Peyer's patch (tissue), 4 donors: ENCODE results near the gene OAS2. TPM values are rescaled to one million over a fixed set of nuclear protein-coding genes. Genes with fewer than 3 reads are reported as not detected.
"Not testable (repeated sequence)": the region's sequence is repeated elsewhere in the genome, so short reads cannot be mapped to it uniquely, and the experiment has no call there.

Source experiments
- DNase-seq, 3 donors: peaks; one replicate each; pipeline ENCODE4 v3.0.0-alpha.2; 2017 to 2019
- H3K27ac ChIP-seq, 4 donors: fragments of 200-600 bp; sonication (generic); one replicate each; pipeline ENCODE4 v1.5.1; 2016 to 2019
- H3K27me3 ChIP-seq, 2 donors: fragments of 200-600 bp; sonication (generic); one replicate each; pipeline ENCODE4 v1.5.1; 2019
- H3K36me3 ChIP-seq, 3 donors: fragments of 200-600 bp; sonication (generic); one replicate each; pipeline ENCODE4 v1.5.1; 2016 to 2019
- H3K4me1 ChIP-seq, 4 donors: fragments of 200-600 bp; sonication (generic); one replicate each; pipeline ENCODE4 v1.5.1; 2016 to 2019
- H3K4me3 ChIP-seq, 4 donors: fragments of 200-600 bp; sonication (generic); 1 replicate in 3 of 4; 2 replicates in 1 of 4; pipeline ENCODE4 v1.5.1; 2016 to 2019; ENCODE audit warnings: mild to moderate bottlenecking in 1 of 4
- H3K9me3 ChIP-seq, 4 donors: fragments of 200-600 bp; sonication (generic); one replicate each; pipeline ENCODE4 v1.5.1; 2016 to 2019; ENCODE audit warnings: mild to moderate bottlenecking in 1 of 4
- POLR2A ChIP-seq, 2 donors: fragments of 450-650 bp; IDR thresholded peaks; one replicate each; pipeline ENCODE4 v1.5.1; 2017; ENCODE audit warnings: antibody characterized with exemption in 2 of 2, mild to moderate bottlenecking in 2 of 2, moderate library complexity in 2 of 2
- total RNA-seq, 4 donors: library from RNA; depleted of rRNA; stranded (reverse); fragments of >200 nt; gene quantifications; one replicate each; pipeline ENCODE4 v1.1.0, GENCODE V29; 2016
- TF ChIP-seq, protein P1 (sequence below), 6 experiments: fragments of 450-650 bp in 4 of 6; fragments of 200-600 bp in 2 of 6; sonication (generic) in 1 of 6; IDR thresholded peaks; one replicate each; pipeline ENCODE4 v1.5.1; 2017 to 2019; ENCODE audit warnings: antibody characterized with exemption in 6 of 6, mild to moderate bottlenecking in 3 of 6, moderate library complexity in 1 of 6

Gene OAS2
- total RNA-seq, 4 donors from 2014 or later = 1.3 to 18.2 (median 3.5) TPM

- TF ChIP-seq, protein P1, sequence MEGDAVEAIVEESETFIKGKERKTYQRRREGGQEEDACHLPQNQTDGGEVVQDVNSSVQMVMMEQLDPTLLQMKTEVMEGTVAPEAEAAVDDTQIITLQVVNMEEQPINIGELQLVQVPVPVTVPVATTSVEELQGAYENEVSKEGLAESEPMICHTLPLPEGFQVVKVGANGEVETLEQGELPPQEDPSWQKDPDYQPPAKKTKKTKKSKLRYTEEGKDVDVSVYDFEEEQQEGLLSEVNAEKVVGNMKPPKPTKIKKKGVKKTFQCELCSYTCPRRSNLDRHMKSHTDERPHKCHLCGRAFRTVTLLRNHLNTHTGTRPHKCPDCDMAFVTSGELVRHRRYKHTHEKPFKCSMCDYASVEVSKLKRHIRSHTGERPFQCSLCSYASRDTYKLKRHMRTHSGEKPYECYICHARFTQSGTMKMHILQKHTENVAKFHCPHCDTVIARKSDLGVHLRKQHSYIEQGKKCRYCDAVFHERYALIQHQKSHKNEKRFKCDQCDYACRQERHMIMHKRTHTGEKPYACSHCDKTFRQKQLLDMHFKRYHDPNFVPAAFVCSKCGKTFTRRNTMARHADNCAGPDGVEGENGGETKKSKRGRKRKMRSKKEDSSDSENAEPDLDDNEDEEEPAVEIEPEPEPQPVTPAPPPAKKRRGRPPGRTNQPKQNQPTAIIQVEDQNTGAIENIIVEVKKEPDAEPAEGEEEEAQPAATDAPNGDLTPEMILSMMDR (IDR thresholded peaks at IDR 0.05) = no peak
- TF ChIP-seq POLR2A (IDR thresholded peaks at IDR 0.05) = no peak
- no peaks in the 10 kb centered on the region for H3K27me3 ChIP-seq
- H3K4me3 ChIP-seq = no peak overlapping the region
- H3K36me3 ChIP-seq = peaks cover 0 to 48% (median 0%) of the 10 kb centered on the region in 3 donors
- no peaks in the 10 kb centered on the region for H3K4me1 ChIP-seq
- H3K27ac ChIP-seq = no peak overlapping the region
- no peaks in the 10 kb centered on the region for H3K9me3 ChIP-seq
- peak in 1 of 3 donors; percentile 29 for DNase-seq
These were observed 31.9 kb upstream of the OAS2 start for GRCh38 chr12:112946236-112947000.

GRCh38 chr12:112947314-112947713 lies 31.0 kb upstream of the OAS2 start:
- Histone ChIP-seq H3K36me3 (peaks cover 0 to 53% (median 0%) of the 10 kb centered on the region in 3 donors), H3K27me3 (no peaks in the 10 kb centered on the region), H3K27ac (no peak overlapping the region), H3K4me3 (no peak overlapping the region), H3K4me1 (no peaks in the 10 kb centered on the region), H3K9me3 (no peaks in the 10 kb centered on the region)
- no peak for TF ChIP-seq POLR2A (IDR thresholded peaks at IDR 0.05)
- TF ChIP-seq, protein P1 (IDR thresholded peaks at IDR 0.05) = no peak
- no peak for DNase-seq

DNA sequence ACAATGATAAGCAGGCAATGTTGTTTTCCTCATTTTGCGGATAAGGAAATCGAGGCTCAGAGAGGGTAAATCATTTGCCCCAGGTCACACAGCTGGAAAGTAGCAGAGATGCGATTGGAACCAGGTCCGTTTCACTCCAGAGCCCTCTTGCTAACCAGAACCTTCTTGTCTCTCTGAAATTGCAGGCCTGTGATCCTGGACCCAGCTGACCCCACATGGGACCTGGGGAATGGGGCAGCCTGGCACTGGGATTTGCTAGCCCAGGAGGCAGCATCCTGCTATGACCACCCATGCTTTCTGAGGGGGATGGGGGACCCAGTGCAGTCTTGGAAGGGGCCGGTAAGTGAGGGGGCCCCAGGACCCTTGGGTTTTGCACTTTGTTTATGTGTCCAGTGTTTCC lies 30.6 kb upstream of the OAS2 start:
- no peak for DNase-seq
- H3K9me3 ChIP-seq = no peaks in the 10 kb centered on the region

DNA sequence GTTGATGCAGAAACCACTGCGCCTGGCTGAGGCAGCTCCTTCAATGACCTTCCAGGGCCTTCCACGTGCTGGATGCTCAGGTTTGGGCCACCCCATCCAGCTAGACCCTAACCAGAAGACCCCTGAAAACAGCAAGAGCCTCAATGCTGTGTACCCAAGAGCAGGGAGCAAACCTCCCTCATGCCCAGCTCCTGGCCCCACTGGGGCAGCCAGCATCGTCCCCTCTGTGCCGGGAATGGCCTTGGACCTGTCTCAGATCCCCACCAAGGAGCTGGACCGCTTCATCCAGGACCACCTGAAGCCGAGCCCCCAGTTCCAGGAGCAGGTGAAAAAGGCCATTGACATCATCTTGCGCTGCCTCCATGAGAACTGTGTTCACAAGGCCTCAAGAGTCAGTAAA lies 29.5 kb upstream of the OAS2 start:
- H3K36me3 ChIP-seq = peaks cover 0 to 45% (median 0%) of the 10 kb centered on the region in 3 donors
- H3K4me1 ChIP-seq = no peaks in the 10 kb centered on the region
- DNase-seq = no peak
- H3K27ac ChIP-seq = no peak overlapping the region
- no peaks in the 10 kb centered on the region for H3K9me3 ChIP-seq
- H3K4me3 ChIP-seq = no peak overlapping the region
- TF ChIP-seq, protein P1 (IDR thresholded peaks at IDR 0.05) = no peak
- no peak for TF ChIP-seq POLR2A (IDR thresholded peaks at IDR 0.05)
- no peaks in the 10 kb centered on the region for H3K27me3 ChIP-seq

More for the DNA sequence above, 30.6 kb upstream of the OAS2 start:
- no peaks in the 10 kb centered on the region for H3K27me3 ChIP-seq
- no peak for TF ChIP-seq POLR2A (IDR thresholded peaks at IDR 0.05)
- TF ChIP-seq, protein P1 (IDR thresholded peaks at IDR 0.05) = no peak
- peaks cover 0 to 53% (median 0%) of the 10 kb centered on the region in 3 donors for H3K36me3 ChIP-seq
- no peak overlapping the region for H3K4me3 ChIP-seq
- no peak overlapping the region for H3K27ac ChIP-seq
- no peaks in the 10 kb centered on the region for H3K4me1 ChIP-seq

- peaks cover 0 to 32% (median 0%) of the 10 kb centered on the region in 3 donors for H3K36me3 ChIP-seq
- no peaks in the 10 kb centered on the region for H3K27me3 ChIP-seq
- no peak overlapping the region for H3K27ac ChIP-seq
- H3K9me3 ChIP-seq = no peaks in the 10 kb centered on the region
- no peak for TF ChIP-seq POLR2A (IDR thresholded peaks at IDR 0.05)
- TF ChIP-seq, protein P1 (IDR thresholded peaks at IDR 0.05) = no peak
- no peak overlapping the region for H3K4me3 ChIP-seq
- H3K4me1 ChIP-seq = no peaks in the 10 kb centered on the region
- DNase-seq = no peak
These were observed 27.6 kb upstream of the OAS2 start for GRCh38 chr12:112950701-112951100.

GRCh38 chr12:112957125-112957524 lies 21.2 kb upstream of the OAS2 start:
- not testable (repeated sequence) for H3K27ac ChIP-seq, H3K9me3 ChIP-seq
- peaks cover 0 to 19% (median 0%) of the 10 kb centered on the region in 3 donors for H3K36me3 ChIP-seq

More at GRCh38 chr12:112957125-112957524, 21.2 kb upstream of the OAS2 start:
- not testable (repeated sequence) for H3K27me3 ChIP-seq, H3K4me3 ChIP-seq, DNase-seq, H3K4me1 ChIP-seq
